Heart right ventricle (tissue), 16 donors: Measurements from ENCODE around the gene GPR62. TPM values are rescaled to one million over a fixed set of nuclear protein-coding genes. Genes with fewer than 3 reads are reported as not detected.
A peak's percentile ranks its signal among the peaks of the same experiment; 100 is the strongest.

ENCODE experiments used
- ATAC-seq, 8 donors: fragments of 200-7000 bp; cut with Tn5 transposase; one replicate each; pipeline ENCODE4 v1.9.1; 2020; ENCODE audit warnings: mild to moderate bottlenecking in 8 of 8, moderate library complexity in 8 of 8, moderate number of reproducible peaks in 1 of 8
- DNase-seq, 2 donors: peaks; one replicate each; pipeline ENCODE4 v3.0.0-alpha.2; 2020
- H3K27ac ChIP-seq, 10 donors: fragments of 200-600 bp; sonication (generic) in 2 of 10; one replicate each; pipeline versions ENCODE4 v1.5.0 to v1.8.0; 2020 to 2022; ENCODE audit warnings: mild to moderate bottlenecking in 3 of 10
- H3K27me3 ChIP-seq, 7 donors: fragments of 200-600 bp; one replicate each; pipeline ENCODE4 v1.8.0; 2021 to 2022; ENCODE audit warnings: mild to moderate bottlenecking in 2 of 7
- H3K36me3 ChIP-seq, 9 donors: fragments of 200-600 bp; sonication (generic) in 1 of 9; one replicate each; pipeline versions ENCODE4 v1.5.0 to v1.8.0; 2020 to 2022; ENCODE audit warnings: mild to moderate bottlenecking in 2 of 9
- H3K4me1 ChIP-seq, 9 donors: fragments of 200-600 bp; sonication (generic) in 1 of 9; one replicate each; pipeline versions ENCODE4 v1.5.0 to v1.8.0; 2020 to 2022; ENCODE audit warnings: mild to moderate bottlenecking in 4 of 9
- H3K4me3 ChIP-seq, 10 donors: fragments of 200-600 bp; sonication (generic) in 2 of 10; one replicate each; pipeline versions ENCODE4 v1.5.0 to v1.8.0; 2020 to 2022; ENCODE audit warnings: mild to moderate bottlenecking in 7 of 10, moderate library complexity in 2 of 10
- H3K9me3 ChIP-seq, 11 donors: fragments of 200-600 bp in 10 of 11; sonication (generic) in 2 of 11; one replicate each; pipeline versions ENCODE4 v1.5.0 to v1.8.0; 2013 to 2022; ENCODE audit warnings: mild to moderate bottlenecking in 2 of 11, control low read depth in 1 of 11, moderate library complexity in 1 of 11
- WGBS, 2 donors: extraction: QIAGEN DNeasy Blood & Tissue Kit; methylation state at CpG; one replicate each; pipeline ENCODE4 v1.1.7; 2013; ENCODE audit warnings: inconsistent platforms in 1 of 2; 5-methylcytosine and 5-hydroxymethylcytosine counted together
- intact Hi-C, 10 donors: fragments of 100-400 bp; cut with DNase I; formaldehyde crosslinking; loops; one replicate each; pipeline versions ENCODE4 v1.11.1 to v1.14.2; 2022
- polyA plus RNA-seq, 2 donors: library from polyadenylated mRNA; stranded (reverse); fragments of 200-250 nt; gene quantifications; one replicate each; pipeline ENCODE4 v1.2.3, GENCODE V29; 2013
- total RNA-seq, 10 donors: library from RNA; stranded (reverse); fragmentation: NEBNext Ultra II Directional in 3 of 10; extraction: Animal tissue kit (Norgen Biotek cat#: 25700) in 3 of 10; gene quantifications; one replicate each; pipeline versions ENCODE4 v1.2.1 to v1.2.4, GENCODE V29; 2021 to 2023
- TF ChIP-seq, protein P1 (sequence below), 9 donors: fragments of 200-600 bp; sonication (generic) in 2 of 9; IDR thresholded peaks; one replicate each; pipeline versions ENCODE4 v1.5.0 to v1.8.0; 2021 to 2022; ENCODE audit warnings: antibody characterized with exemption in 9 of 9, mild to moderate bottlenecking in 5 of 9, moderate library complexity in 1 of 9
- donor health status: Arrhythmogenic right ventricular cardiomyopathy.
- donor health status: ischemic (EF 13 %, LVEDD 7.1; RV severe dilation, severe dysfunction).
- donor health status: healthy with polysubstance abuse.
- donor health status: DM: no; HTN: yes; CAD: no.
- donor health status: DM: no; HTN: no; CAD: no.
- donor health status: ischemic (EF 25% LVEDD 6.9; RV normal size, moderate dysfunction).
- donor health status: ischemic (EF 25% LVEDD 5.7; RV mildly dilated, moderate dysfunction).
- donor health status: healthy.
- donor health status: DM: yes; HTN: yes; CAD: no.
- donor health status: Ischemic cardiomyopathy.
- donor health status: ischemic (EF 35%, LVEDD 5.7; RV mildly dilated, moderate dysfunction).
- donor health status: nonischemic (EF 11% LVEDD 7.7; RV severe dilation, severe dysfunction).
- donor health status: DM: yes; HTN: yes; CAD: no.
- donor health status: PGD.
- donor health status: ischemic (EF 29% LVEDD 5.4; RV normal size, mild dysfunction).
- donor health status: nonischemic (EF 23%, LVEDD 6.1; RV moderate dilation, normal function).

Gene GPR62
- total and polyA plus RNA-seq, 12 donors = 0.01 to 0.38 (median 0.18) TPM; not detected in 2

DNA sequence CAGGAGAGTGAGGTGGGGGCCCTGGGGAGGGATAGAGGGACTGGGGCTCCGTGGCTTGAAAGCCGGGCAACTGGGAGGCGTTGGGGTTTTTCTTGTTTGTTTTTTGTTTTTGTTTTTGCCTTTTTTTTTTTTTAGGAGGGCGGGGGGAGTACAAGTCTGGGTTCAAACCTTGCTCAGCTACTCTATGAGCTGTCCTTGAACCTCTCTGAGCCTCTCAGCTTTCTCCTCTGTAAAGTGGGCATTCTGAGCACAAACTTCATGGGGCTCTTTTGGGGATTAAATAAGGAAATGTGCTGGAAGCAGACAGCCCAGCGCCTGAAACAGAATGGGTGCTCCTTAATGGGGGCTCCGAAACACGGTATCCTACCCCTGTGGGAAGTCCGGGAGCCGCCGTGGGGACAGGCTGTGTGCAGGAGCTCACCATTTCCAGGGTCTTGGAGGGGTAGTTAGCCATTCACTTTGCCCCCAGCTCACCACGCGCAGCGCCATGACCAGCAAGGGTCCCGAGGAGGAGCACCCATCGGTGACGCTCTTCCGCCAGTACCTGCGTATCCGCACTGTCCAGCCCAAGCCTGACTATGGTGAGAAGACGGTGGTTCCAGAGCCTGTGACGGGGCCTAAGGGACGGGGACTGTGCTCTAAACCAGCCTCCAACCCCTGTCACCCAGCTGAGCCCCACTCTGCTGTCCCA, 28.5 kb downstream of the GPR62 start:
- ATAC-seq = peak in 3 of 8 donors; percentile 0 to 3 (median 2)
- peaks cover 0 to 4% (median 0%) of the 10 kb centered on the region in 9 donors for H3K36me3 ChIP-seq
- H3K4me3 ChIP-seq = peak overlapping the region; percentile 39 to 80 (median 64)
- peak overlapping the region; percentile 76 to 98 (median 95) for H3K27ac ChIP-seq
- no peak for DNase-seq
- H3K27me3 ChIP-seq = no peaks in the 10 kb centered on the region
- intact Hi-C loops = loop anchor here in 2 of 10 donors (2.0 to 5.0 kb wide), 2 partner anchors 41 kb away; partner anchors contain the start of genes PARP3 (in 2 of the 2) and RRP9 (in 1 of the 2)
- no peaks in the 10 kb centered on the region for H3K9me3 ChIP-seq
- TF ChIP-seq, protein P1, sequence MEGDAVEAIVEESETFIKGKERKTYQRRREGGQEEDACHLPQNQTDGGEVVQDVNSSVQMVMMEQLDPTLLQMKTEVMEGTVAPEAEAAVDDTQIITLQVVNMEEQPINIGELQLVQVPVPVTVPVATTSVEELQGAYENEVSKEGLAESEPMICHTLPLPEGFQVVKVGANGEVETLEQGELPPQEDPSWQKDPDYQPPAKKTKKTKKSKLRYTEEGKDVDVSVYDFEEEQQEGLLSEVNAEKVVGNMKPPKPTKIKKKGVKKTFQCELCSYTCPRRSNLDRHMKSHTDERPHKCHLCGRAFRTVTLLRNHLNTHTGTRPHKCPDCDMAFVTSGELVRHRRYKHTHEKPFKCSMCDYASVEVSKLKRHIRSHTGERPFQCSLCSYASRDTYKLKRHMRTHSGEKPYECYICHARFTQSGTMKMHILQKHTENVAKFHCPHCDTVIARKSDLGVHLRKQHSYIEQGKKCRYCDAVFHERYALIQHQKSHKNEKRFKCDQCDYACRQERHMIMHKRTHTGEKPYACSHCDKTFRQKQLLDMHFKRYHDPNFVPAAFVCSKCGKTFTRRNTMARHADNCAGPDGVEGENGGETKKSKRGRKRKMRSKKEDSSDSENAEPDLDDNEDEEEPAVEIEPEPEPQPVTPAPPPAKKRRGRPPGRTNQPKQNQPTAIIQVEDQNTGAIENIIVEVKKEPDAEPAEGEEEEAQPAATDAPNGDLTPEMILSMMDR (IDR thresholded peaks at IDR 0.05) = no peak
- 72 to 73% methylated on average over 22 of the region's 22 CpGs for whole genome bisulfite sequencing, 2 donors
- peaks cover 9 to 36% (median 28%) of the 10 kb centered on the region in 9 donors for H3K4me1 ChIP-seq

DNA sequence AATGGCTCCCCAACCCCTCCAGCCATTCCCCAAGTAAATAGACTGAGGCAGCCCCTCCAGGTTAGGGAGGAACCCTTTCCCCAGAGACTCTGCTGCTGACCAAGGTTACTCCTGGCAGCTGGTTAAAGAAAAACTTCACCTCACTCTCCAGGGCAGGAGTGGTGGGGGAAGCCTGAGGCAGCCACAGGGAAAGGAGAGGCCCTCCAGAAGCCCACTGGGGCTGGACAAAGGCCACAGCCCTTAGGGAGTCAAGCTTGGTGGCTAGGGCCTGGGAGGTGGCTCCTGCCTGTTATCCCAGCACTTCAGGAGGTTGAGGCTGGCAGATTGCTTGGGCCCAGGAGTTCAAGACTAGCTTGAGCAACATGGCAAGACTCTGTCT, 29.1 kb downstream of the GPR62 start:
- ATAC-seq (no peak), DNase-seq (no peak)
- Histone ChIP-seq H3K27me3 (no peaks in the 10 kb centered on the region), H3K4me3 (peak overlapping the region in 2 of 10 donors; percentile 61 to 69), H3K4me1 (peaks cover 9 to 41% (median 32%) of the 10 kb centered on the region in 9 donors), H3K36me3 (peaks cover 0 to 4% (median 0%) of the 10 kb centered on the region in 9 donors), H3K9me3 (no peaks in the 10 kb centered on the region), H3K27ac (peak overlapping the region; percentile 76 to 98 (median 95))
- intact Hi-C loops = loop anchor here in 1 of 10 donors (5.0 kb wide), 1 partner anchor 42 kb away; the partner anchor contains the start of genes PARP3 and RRP9
- TF ChIP-seq, protein P1 (IDR thresholded peaks at IDR 0.05) = no peak

DNA sequence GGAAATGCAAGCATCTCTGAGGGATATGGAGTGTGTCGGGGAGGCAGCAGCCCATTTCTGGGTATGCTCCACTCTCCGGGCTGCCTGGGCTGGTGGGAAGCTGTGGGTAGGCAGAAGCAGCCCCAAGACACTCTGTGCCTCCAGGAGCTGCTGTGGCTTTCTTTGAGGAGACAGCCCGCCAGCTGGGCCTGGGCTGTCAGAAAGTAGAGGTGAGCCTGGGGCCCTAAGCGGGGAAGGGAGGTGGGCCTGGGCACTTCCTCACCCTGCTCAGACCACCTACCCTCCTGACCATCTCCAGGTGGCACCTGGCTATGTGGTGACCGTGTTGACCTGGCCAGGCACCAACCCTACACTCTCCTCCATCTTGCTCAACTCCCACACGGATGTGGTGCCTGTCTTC, 29.9 kb downstream of the GPR62 start:
- Histone ChIP-seq H3K4me3 (no peak overlapping the region), H3K36me3 (peaks cover 0 to 4% (median 0%) of the 10 kb centered on the region in 9 donors), H3K27me3 (no peaks in the 10 kb centered on the region), H3K4me1 (peaks cover 9 to 49% (median 37%) of the 10 kb centered on the region in 9 donors), H3K9me3 (no peaks in the 10 kb centered on the region), H3K27ac (no peak overlapping the region)
- TF ChIP-seq, protein P1 (IDR thresholded peaks at IDR 0.05) = no peak
- WGBS, 2 donors = 86 to 93% methylated on average over 6 of the region's 6 CpGs
- ATAC-seq (no peak), DNase-seq (no peak)
- intact Hi-C loops = no loop called here

DNA sequence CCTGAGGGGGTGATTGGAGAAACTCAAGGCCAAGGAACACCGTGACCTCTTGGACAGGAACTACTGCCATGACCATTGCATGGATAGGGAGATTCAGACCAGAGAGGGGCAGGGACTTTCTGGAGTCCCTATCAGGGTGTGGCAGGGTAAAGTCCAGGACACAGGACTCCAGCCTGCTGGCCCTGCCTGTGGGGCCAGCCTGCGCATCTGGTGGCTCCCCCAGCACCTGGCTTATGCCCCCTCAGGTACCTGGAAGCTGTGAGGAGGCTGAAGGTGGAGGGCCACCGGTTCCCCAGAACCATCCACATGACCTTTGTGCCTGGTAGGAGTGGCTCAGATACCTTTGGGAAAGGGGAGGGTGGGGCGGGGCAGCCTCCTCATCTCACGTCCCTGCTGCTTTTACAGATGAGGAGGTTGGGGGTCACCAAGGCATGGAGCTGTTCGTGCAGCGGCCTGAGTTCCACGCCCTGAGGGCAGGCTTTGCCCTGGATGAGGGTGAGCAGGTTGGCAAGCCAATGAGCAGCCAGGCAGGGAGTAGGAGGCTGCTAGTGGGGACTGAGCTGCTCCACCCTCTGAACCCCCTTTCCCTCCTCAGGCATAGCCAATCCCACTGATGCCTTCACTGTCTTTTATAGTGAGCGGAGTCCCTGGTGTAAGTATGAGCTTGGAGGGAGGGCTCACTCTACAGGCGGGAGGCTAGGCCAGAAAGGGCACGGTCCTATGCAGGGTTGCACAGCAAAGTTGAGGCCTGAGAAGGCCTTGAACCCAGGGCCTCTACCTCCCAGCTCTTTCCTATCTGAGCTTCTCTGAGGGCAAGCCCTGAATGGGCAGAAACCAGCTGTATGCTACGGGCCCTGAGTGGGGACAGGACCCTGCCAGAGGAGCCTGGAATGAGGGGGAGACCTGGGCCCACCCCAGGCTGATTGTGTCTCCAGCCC, 31.1 kb downstream of the GPR62 start:
- H3K4me3 ChIP-seq = no peak overlapping the region
- H3K9me3 ChIP-seq = no peaks in the 10 kb centered on the region
- no peak for DNase-seq
- peaks cover 9 to 50% (median 33%) of the 10 kb centered on the region in 9 donors for H3K4me1 ChIP-seq
- TF ChIP-seq, protein P1 (IDR thresholded peaks at IDR 0.05) = no peak
- WGBS, 2 donors = 84 to 90% methylated on average over 12 of the region's 12 CpGs
- no peak overlapping the region for H3K27ac ChIP-seq
- H3K36me3 ChIP-seq = peaks cover 0 to 3% (median 0%) of the 10 kb centered on the region in 9 donors
- no peak for ATAC-seq
- H3K27me3 ChIP-seq = no peaks in the 10 kb centered on the region
- intact Hi-C loops = no loop called here
